Endometrial microvascular endothelial cells (primary cell): ENCODE data around the gene USP22. TPM values are rescaled to one million over a fixed set of nuclear protein-coding genes. Genes with fewer than 3 reads are reported as not detected.

Source experiments
- in situ Hi-C: cut with HindIII; loops from 2 replicates; pipeline ENCODE4 v1.10.0; 2017; ENCODE audit warnings: low sequenced_read_pairs, low pct_unique_long_range_greater_than_20kb; ENCODE audit errors: inconsistent ontology term
- total RNA-seq: library from RNA; depleted of rRNA; stranded (reverse); fragments of >200 nt; gene quantifications from one replicate; pipeline ENCODE4 v1.2.3, GENCODE V29; 2015; ENCODE audit errors: inconsistent ontology term

Gene USP22
- total RNA-seq, 1 donor from 2014 or later = 183 TPM

GRCh38 chr17:21028192-21028591 lies 14.6 kb downstream of the USP22 start:
- in situ Hi-C loops = no loop called here

GRCh38 chr17:21027031-21027430 lies 15.8 kb downstream of the USP22 start:
- in situ Hi-C loops = no loop called here

GRCh38 chr17:21025451-21025850 lies 17.4 kb downstream of the USP22 start:
- in situ Hi-C loops = no loop called here

- in situ Hi-C loops = no loop called here
Measured at GRCh38 chr17:21024024-21024423, 18.8 kb downstream of the USP22 start.

- in situ Hi-C loops = no loop called here
Measured at GRCh38 chr17:21021208-21021803, 21.5 kb downstream of the USP22 start.

- in situ Hi-C loops = no loop called here
Measured at GRCh38 chr17:21020622-21021021, 22.2 kb downstream of the USP22 start.

GRCh38 chr17:21019976-21020586 lies 22.7 kb downstream of the USP22 start:
- in situ Hi-C loops = no loop called here

- in situ Hi-C loops = no loop called here
Measured at GRCh38 chr17:21018894-21019293, 23.9 kb downstream of the USP22 start.

GRCh38 chr17:21017861-21018260 lies 24.9 kb downstream of the USP22 start:
- in situ Hi-C loops = no loop called here

GRCh38 chr17:21017256-21017655 lies 25.6 kb downstream of the USP22 start:
- in situ Hi-C loops = no loop called here

GRCh38 chr17:21016826-21017225 lies 26.0 kb downstream of the USP22 start:
- in situ Hi-C loops = no loop called here

GRCh38 chr17:21015564-21015963 lies 27.2 kb downstream of the USP22 start:
- in situ Hi-C loops = no loop called here

- in situ Hi-C loops = no loop called here
Measured at GRCh38 chr17:21014498-21014897, 28.3 kb downstream of the USP22 start.

- in situ Hi-C loops = no loop called here
Measured at GRCh38 chr17:21013983-21014382, 28.8 kb downstream of the USP22 start.

- in situ Hi-C loops = no loop called here
Measured at GRCh38 chr17:21012736-21013135, 30.1 kb downstream of the USP22 start.

- in situ Hi-C loops = no loop called here
Measured at GRCh38 chr17:21010705-21011596, 31.9 kb downstream of the USP22 start.

- in situ Hi-C loops = no loop called here
Measured at GRCh38 chr17:21008992-21009671, 33.7 kb downstream of the USP22 start.

GRCh38 chr17:21008160-21008915 lies 34.5 kb downstream of the USP22 start:
- in situ Hi-C loops = no loop called here

- in situ Hi-C loops = no loop called here
Measured at GRCh38 chr17:21007646-21008045, 35.2 kb downstream of the USP22 start.
